Frontal cortex (tissue), 4 donors: Measurements from ENCODE around the gene SH2D6. TPM values are rescaled to one million over a fixed set of nuclear protein-coding genes. Genes with fewer than 3 reads are reported as not detected.
"Not testable (repeated sequence)": the region's sequence is repeated elsewhere in the genome, so short reads cannot be mapped to it uniquely, and the experiment has no call there.

Experiments
- DNase-seq, 2 donors: peaks; one replicate each; pipeline ENCODE4 v3.0.0; 2012; ENCODE audit warnings: low spot score in 2 of 2
- FAIRE-seq: peaks from 2 replicates; lab custom pipeline; 2012; peaks lifted over from hg19 to GRCh38; lab: Jason Lieb, UNC
- total RNA-seq: library from RNA; depleted of rRNA; stranded (reverse); fragments of >200 nt; gene quantifications from one replicate; pipeline ENCODE4 v1.2.3, GENCODE V29; 2014
- donor health status: control.
- donor health status: control.
- donor health status: control.

SH2D6 gene
- total RNA-seq, 1 donor from 2014 or later: 0.41 TPM

DNA sequence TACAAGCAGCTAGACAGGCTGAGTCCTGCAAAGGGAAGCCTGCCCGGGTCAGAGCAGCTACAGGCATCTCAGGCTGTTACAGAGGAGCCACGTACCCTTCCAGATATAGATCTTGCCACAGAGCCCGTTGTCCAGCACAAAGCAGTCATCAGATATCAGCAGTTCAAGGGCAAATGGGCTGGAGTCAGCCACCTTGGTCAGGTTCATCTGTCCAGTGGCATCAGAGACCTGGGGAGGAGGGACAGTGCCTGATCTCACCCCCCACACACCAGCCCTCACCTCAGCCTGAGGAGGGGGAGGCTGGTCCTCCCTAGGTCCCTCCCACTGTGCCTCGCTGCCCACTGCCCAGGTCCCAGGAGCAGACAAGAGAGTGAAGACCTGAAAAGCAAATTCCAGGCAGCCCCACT lies 20.6 kb upstream of the SH2D6 start:
- no peak for DNase-seq
- FAIRE-seq: no peak

DNA sequence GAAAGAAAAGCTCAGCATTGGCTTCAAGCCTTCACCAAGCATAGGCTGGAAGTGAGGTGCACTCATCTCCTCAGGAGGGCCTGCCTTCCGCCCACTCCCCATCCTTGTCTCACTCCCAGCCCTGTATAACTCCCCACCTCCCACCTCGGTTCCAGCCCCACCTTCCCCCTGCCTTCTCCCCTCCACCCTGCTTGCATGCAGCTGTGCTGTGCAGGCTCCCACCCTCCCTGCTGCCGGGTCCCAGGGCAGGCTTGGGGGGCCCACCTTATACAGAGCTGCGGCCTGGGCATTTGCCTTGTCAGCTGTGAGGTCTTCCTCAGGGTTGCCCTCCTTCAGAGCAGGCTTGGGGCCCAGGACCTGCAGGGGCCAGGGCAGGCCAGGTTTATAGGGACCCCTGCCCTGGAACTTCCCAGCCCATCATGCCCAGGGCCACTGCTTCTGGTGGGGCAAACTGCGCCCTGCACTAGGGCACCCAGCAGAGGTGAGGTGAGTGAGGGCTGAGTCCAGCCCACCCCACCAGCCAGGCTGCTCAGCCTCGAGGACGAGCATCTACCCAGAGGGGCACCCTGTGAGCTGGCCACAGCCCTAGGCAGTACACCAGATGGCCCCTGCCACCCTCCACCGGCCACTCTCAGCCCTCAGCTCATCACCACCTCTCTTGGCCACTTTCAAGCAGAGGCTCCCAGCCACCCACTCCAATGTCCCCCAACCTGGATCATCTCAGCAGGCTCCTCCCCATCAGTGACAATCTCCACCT lies 19.9 kb upstream of the SH2D6 start:
- DNase-seq (no peak), FAIRE-seq (no peak)

DNA sequence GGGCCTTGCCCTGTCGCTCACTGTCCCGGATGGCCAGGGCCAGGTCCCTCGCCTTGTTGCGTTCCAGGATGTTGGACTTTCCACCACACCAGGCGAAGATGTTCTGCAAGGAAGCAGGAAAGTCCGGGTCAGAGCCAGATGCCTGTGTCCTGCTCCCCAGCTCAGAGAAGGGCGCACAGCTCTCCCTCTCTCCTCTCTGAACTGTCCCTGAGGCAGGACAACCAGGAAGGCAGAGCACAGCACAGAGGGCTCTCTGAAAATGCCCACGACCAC lies 19.4 kb upstream of the SH2D6 start:
- FAIRE-seq (no peak), DNase-seq (no peak)

DNA sequence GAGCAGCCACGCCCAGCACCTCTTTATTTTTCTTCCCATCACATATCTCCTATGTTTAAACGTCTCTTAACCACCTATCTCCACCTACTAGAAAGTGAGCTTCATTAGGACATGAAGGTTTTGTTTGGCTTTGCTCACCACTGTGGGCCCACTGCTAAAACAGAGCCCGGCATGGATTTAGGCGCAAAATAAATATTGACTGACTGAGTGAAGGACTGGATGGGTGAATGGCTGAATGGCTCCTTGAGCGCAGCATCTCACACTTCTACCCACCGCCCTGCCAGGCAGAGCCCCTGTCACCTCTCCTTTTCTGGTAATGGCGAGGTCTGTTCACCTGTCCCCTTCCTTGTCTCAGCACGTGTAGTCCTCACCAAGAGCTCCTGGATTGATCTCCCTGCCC lies 18.5 kb upstream of the SH2D6 start:
- FAIRE-seq (no peak), DNase-seq (no peak)

DNA sequence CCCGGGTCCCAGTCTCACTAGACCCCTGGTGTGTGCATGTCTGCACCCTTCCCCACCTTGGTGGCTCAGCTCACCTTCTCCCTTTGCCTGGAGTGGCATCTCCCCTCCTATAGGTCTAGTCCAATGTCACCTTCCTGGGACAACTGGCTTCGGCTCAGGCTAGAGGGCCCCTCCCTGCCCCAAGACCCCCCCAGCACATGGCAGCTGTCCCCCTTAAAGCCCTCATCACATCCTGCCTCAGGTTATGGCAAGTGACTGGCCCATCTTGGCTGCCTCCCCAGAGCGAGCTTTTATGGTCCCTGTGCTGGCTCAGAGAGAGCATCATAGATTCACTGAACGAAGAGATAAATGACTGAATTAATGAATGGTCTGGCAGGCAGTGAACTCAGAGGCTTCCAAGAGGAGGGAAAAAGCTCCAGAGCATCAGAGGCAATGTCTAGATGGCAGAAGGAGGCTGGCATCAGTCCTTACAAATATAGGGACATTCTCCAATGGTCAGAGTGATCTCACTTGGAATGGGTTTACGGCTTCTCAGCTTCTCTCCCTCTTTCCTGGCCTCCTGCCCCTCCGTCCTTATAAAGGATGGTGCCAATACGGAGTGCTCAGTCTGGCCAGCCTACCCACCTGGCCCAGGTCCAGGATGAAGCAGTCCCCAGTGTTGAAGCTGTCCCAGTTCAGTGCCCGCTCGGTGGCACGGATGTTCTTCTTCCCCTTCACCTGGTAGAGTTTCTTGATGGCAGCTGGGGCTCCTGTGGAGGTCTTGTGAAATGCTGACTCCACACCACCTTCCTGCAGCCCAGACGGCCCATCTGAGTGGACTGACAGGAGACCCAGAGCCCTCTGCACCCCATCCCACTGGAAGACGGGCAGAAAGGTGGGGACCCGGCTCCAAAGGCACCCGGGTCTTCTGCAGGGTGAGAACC lies 17.7 kb upstream of the SH2D6 start:
- DNase-seq (no peak), FAIRE-seq (no peak)

DNA sequence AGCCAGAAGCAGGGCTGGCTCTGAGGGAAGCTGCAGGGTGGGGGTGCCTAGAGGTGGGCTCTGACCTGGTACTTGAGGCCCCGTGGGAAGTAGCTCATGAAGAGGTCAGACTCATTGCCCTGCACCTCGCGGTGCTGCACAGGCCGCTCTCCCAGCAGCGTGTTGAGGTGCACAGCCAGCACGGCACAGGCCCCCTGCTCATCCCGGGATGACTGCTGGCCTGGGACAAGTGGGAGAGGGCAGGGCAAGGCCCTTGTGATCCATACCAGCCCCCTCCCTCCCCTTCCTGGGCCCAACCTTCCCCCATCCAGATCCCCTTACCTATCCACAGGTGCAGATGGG lies 17.1 kb upstream of the SH2D6 start:
- no peak for DNase-seq
- no peak for FAIRE-seq

DNA sequence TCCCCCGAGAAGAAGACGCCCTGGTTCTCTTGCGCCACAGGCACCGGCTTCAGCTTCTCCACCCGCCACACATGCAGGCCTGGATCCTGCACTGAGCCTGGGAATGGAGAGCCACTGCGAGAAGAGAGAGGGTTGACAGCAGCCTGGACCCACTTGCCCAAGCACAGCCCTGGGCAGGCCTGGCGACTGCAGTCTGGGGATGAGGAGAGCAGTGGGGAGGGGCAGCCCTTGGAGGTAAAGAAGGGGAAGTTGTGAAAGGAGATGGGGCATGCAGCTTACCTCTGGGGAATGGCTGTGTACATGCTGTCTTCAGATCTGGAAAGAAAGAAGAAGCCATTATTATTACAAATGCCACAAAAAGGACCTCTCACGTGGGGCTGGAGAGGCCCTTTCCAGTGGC lies 16.7 kb upstream of the SH2D6 start:
- FAIRE-seq: no peak
- no peak for DNase-seq

DNA sequence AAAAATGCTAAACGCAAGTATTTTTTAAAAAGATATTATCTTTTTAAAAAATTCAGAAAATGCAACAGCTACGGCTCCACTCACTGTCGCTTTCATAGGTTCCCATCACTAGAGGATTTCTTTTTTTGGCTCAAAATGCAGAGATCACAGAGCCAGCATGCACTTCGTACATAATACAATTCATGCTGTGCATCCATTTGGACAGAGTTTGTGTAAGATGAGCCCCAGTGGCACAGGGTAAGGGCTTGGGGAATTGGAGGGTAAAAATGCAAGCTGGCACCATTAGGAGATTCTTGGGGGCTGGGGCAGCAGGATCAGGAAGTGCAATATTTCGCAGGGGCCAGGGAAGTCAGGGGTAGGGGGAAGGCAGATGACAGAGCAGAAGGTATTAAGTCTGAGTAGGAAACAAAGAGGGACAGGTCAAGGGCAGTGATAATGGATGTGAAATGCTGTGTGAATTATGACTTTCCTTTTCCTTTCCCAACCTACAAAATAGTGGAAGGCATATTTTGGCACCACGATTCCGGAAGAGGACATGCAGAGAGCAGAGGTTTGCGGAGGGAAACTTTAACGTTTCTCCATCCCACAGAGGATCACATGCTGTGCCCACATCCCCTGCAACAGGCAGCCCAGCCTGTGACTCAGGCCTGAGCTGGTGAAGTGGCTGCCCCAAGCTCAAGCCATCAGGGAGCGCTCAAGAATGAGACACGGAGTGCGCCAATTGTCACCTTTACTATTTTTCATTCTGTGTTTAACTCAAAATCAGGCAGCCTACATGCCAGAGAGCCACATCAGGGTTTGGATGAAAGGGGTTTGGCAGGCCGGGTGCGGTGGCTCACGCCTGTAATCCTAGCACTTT lies 13.1 kb upstream of the SH2D6 start:
- FAIRE-seq (no peak), DNase-seq (no peak)

DNA sequence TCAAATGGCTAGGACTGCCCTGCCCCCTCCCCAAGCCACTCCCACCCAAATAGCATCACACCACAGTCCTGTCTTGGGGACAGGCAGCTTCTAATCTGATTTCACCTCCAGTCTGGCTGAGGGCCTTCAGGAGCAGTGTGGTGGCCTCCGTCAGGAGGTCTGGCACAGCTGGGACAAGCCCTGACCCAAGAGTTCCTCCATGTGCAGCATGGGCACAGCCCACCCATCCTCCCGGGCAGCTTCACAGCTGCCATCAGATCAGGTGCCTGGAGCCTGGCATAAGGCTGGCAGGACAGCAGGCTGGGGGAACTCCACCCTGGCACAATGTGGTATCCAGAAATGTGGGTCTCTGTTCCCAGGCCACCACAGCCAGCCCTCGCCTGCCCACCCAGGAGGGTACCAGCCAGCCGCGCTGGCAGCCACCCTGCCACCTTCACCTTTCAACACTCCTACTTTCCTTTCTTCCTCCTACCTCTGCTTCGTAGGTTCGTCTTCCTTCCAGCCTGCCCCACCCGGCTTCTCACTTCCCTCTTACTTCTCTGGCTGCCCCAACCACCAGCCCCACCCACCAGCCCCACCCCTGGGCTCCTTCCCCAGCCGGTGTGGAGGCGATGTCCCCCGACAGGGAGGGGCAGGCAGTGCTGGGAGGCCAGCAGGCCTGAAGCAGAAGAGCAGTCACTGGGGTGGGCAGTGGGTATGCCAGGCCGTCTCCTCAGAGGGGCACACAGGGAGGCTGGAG lies 8.5 kb upstream of the SH2D6 start, which contains the start of gene CAPG:
Gene CAPG (minus strand): TSS at position 522 of the 739 bp plus-strand sequence. CDS start 8,221 bp downstream, outside the sequence.
- DNase-seq (no peak), FAIRE-seq (no peak)

DNA sequence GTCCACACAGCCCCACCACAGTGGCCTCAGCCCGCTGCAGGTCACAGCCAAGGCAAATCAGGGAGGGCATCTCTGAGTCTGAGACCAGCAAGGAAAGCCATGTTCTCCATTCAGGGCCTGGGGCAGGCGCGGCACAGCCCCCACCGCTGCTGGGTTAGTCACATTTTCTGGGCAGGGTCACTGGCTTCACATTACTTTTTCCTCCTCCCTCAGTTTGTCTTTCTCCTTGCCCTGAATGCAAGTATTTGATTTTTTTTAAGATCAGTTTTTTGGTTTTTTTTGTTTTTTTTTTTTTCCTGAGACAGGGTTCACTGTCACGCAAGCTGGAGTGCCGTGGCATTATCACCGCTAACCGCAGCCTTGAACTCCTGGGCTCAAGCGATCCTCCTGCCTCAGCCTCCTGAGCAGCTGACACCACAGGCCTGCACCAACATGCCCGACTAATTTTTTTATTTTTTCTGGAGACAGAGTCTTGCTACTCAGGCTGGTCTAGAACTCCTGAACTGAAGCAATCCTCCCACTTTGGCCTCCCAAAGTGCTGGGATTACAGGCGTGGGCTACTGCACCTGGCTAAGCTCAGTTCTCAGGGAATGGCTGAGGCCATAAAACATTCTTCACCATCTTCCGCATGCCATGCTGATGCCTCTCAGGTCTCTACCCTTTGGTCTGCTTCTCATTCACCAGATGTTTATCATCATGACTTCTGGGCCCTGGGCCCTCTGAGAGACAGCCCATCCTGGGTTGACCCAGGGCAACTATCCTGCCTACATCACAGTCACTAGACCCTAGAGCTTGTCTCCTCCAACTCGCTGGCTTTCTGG lies 7.7 kb upstream of the SH2D6 start:
- DNase-seq: no peak
- no peak for FAIRE-seq

DNA sequence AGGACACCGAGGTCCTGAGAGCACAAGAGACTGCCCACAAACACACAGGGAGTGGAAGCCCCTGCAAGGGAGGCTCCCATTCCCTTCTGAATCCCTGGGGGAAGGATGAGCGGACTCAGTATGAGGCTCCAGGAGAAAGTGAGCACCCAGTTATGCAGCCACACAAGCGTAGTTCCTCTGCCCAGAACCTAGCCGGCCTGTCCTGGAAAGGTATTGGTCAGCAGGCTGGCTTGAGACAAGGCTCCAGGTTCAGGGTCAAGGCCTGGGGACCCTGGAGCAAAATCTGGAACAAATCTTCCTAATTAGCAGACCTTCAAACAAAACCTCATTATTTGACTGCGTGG lies 7.1 kb upstream of the SH2D6 start:
- DNase-seq: no peak
- no peak for FAIRE-seq

DNA sequence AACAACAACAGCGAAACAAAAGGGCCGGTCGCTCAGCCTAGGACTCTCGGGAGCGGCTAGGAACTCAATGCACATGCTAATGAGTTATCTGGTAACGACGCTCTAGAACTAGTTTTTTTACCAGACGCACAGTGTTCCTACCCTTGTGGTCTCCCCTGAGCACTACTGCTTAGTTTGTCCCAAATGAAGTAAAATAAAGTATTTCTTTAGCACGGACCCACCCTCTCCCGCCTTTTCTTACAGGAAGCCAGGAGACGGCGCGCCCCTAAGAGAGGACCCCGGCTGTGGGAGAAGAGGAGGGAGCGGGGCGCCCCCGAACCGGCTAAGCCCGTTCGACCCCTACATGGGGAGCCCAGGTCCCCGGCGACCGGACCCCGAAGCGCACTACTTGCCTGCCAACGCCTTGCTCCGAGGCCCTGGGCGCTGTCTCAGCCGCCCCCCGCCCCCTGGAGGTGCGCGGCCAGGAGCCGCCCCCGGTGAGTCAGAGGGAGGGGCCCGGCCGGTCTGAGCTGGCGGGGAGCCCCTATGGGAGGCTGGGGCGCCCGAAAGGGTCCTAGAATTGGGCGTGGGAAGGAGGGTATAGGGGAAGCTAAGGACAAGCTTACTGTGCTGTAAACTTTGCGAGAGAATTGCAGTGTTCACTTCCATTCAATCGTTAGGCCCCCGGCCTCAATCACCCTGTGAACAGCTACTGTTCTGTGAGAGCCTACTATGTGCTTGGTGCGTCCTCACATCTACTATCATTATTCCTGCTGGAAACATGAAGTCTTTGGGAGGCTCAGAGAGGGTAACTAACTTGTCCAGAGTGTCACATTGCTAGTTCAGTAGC lies 4.7 kb upstream of the SH2D6 start:
- DNase-seq (no peak), FAIRE-seq (no peak)

DNA sequence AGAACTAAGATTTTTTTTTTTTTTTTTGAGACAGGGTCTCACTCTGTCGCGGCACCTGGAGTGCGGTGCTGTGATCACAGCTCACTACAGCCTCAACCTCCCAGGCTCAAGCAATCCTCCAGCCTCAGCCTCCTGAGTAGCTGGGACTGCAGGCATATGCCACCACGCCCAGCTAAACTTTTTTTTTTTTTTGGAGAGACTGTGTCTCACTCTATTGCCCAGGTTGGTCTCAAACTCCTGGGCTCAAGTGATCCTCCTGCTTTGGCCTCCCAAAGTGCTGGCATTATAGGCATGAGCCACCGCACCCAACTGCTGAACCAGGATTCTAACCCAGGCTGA lies 4.1 kb upstream of the SH2D6 start:
- DNase-seq, FAIRE-seq: not testable (repeated sequence)

DNA sequence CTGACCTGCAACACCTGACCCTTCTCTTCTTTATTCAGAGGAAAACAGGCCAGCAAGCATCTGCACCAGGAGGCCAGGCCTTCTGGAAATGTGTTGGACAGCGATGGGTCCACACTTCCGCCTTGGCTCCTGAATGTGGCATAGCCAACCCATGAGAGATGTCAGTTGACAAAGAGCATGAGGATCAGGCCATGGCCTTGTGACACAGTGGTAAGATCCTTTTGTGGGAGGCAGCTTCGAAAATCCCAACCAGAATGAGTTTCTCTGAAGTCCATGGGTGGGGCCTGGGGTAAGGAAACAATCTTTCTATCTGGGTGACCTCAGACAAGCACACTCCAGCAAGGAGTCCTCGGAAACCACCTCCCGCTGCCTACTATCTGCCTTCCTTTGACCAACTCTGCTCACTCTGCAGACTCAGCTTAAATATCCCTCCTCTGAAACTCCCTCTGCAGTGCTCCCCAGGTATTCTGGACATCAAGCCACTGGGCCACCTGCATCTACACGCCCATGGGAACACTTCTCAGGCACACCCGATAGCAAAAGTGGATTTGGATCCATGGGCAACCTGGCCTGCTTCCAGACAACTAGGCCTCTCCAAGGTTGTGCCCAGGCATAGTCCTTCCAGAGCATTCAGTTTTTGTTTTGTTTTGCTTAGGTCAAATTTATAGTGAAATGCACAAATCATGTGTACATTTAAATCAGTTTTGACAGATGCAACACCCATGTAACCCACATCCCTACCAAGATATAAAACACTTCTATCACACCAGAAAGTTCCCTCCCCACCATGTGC lies 3.6 kb upstream of the SH2D6 start:
- no peak for DNase-seq
- no peak for FAIRE-seq

DNA sequence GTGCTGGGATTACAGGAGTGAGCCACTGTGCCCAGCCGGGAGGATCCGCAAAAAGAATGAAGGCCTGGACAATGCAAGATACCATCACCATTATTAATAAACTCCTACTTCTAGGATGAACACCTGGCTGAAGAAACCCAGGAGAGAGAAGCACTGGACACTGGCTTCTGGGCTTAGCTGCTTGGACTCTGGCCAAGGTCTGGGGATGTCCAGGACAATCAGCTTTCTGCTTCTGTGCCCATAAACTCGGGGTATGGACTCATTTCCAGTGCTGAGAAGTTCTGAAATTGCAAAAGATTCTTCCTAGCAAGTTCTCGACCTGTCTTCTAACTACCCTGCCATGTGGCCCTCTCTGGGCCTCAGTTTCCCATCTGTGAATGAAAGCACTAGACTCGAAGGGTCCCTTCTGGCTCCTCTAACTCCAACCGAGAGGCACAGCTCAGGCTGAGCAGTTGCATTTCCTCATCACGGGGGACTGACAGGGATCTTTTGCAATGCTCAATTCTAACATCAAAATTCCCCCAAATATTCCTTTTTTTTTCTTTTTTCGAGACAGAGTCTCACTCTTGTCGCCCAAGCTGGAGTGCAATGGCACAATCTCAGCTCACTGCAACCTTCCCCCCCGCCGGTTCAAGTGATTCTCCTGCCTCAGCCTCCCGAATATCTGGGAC lies 2.4 kb upstream of the SH2D6 start:
- FAIRE-seq (no peak), DNase-seq (no peak)

DNA sequence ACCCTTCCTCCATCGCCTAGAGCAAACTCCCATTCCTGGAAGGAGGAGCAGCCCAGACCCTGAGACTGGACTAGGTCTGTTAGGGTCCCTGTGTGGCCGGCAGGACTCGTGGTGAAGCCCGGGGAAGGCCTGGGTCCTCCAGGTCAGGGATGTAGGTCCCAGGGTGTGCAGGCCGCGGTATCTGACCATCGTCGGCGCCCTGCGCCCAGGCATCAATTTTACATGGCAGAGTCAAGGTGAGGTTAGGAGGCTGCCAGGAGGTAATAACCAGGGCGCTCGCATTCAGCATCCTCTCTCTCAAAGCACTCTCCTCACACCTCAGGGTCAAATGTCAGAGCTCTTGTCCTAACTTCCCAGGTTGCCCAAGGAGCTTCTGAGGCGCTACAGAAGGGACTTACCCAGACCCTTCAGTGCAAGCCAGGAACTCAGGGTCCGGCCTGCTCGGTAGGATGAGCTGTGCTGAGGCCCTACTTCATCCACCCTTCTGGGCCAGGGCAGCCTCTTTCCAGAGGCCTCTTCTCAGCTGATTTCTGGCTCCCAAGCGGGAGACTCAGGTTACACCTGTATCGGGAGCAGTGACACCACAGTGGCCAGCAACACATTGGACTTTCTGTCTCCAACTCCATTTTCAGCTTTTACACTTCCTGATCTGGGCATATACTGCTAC lies 628 bp downstream of the SH2D6 start:
- FAIRE-seq (no peak), DNase-seq (no peak)
